ENCODE data around the gene VTI1A. TPM values are rescaled to one million over a fixed set of nuclear protein-coding genes. Genes with fewer than 3 reads are reported as not detected.

The VTI1A gene
- total and polyA plus RNA-seq, 2 of the 13 experiments (the other 11 are each of a cell fraction or from before 2014, with no cell fraction given) = 11.7 to 32.7 TPM

DNA sequence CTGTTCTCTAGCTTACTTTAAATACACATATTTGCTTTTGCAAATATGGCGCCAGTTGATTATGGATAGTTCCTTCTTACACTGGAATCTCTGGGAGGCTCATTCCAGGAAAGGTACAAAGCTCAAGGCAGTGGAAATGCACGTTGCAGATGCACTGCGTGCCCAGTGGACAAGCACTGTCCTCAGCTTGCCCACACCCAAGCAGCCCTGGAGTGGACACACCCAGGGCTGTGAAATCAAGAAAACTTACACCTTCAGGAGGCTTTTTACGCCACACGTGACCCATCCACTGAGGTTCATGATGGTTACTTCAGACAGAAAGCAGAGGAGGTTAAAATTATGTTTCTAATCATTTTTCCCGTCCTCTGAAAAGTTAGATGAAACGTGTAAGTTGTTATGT lies 248.5 kb downstream of the VTI1A start (continued):
- TF ChIP-seq PRPF4 (IDR thresholded peaks at IDR 0.05; ENCODE audit: low read depth, low read length, poor library complexity, severe bottlenecking) = no peak
- 0 out of 2 replicates have a peak, but pooled peaks have one; percentile 38 for TF ChIP-seq TCF7 (IDR thresholded peaks at IDR 0.05; ENCODE audit: low read depth)
- TF ChIP-seq, protein P1, sequence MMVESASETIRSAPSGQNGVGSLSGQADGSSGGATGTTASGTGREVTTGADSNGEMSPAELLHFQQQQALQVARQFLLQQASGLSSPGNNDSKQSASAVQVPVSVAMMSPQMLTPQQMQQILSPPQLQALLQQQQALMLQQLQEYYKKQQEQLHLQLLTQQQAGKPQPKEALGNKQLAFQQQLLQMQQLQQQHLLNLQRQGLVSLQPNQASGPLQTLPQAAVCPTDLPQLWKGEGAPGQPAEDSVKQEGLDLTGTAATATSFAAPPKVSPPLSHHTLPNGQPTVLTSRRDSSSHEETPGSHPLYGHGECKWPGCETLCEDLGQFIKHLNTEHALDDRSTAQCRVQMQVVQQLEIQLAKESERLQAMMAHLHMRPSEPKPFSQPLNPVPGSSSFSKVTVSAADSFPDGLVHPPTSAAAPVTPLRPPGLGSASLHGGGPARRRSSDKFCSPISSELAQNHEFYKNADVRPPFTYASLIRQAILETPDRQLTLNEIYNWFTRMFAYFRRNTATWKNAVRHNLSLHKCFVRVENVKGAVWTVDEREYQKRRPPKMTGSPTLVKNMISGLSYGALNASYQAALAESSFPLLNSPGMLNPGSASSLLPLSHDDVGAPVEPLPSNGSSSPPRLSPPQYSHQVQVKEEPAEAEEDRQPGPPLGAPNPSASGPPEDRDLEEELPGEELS (CRISPR knock-in tag; IDR thresholded peaks at IDR 0.05) = peak; percentile 83
- no peak for TF ChIP-seq YEATS2 (CRISPR knock-in tag; IDR thresholded peaks at IDR 0.05; ENCODE audit: borderline replicate concordance)
- TF ChIP-seq ZNF773 (CRISPR knock-in tag; IDR thresholded peaks at IDR 0.05; ENCODE audit: borderline replicate concordance) = no peak
- TF ChIP-seq, protein P2, sequence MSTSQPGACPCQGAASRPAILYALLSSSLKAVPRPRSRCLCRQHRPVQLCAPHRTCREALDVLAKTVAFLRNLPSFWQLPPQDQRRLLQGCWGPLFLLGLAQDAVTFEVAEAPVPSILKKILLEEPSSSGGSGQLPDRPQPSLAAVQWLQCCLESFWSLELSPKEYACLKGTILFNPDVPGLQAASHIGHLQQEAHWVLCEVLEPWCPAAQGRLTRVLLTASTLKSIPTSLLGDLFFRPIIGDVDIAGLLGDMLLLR (CRISPR knock-in tag; IDR thresholded peaks at IDR 0.05) = no peak
- no peak for TF ChIP-seq TSC22D2 (CRISPR knock-in tag; IDR thresholded peaks at IDR 0.05; ENCODE audit: borderline replicate concordance)
- TF ChIP-seq, protein P3, sequence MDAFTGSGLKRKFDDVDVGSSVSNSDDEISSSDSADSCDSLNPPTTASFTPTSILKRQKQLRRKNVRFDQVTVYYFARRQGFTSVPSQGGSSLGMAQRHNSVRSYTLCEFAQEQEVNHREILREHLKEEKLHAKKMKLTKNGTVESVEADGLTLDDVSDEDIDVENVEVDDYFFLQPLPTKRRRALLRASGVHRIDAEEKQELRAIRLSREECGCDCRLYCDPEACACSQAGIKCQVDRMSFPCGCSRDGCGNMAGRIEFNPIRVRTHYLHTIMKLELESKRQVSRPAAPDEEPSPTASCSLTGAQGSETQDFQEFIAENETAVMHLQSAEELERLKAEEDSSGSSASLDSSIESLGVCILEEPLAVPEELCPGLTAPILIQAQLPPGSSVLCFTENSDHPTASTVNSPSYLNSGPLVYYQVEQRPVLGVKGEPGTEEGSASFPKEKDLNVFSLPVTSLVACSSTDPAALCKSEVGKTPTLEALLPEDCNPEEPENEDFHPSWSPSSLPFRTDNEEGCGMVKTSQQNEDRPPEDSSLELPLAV (CRISPR knock-in tag; conservative IDR thresholded peaks at IDR 0.05; ENCODE audit: low read depth) = no peak
- TF ChIP-seq, protein P4, sequence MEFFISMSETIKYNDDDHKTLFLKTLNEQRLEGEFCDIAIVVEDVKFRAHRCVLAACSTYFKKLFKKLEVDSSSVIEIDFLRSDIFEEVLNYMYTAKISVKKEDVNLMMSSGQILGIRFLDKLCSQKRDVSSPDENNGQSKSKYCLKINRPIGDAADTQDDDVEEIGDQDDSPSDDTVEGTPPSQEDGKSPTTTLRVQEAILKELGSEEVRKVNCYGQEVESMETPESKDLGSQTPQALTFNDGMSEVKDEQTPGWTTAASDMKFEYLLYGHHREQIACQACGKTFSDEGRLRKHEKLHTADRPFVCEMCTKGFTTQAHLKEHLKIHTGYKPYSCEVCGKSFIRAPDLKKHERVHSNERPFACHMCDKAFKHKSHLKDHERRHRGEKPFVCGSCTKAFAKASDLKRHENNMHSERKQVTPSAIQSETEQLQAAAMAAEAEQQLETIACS (CRISPR knock-in tag; IDR thresholded peaks at IDR 0.05) = no peak
- peak; percentile 77; the same call in 1 of the 2 replicates for TF ChIP-seq REPIN1 (CRISPR knock-in tag; IDR thresholded peaks at IDR 0.05; ENCODE audit: borderline replicate concordance, low read depth)
- TF ChIP-seq SYNCRIP (IDR thresholded peaks at IDR 0.05; ENCODE audit: insufficient read depth, low read depth, low read length) = no peak
- TF ChIP-seq, protein P5, sequence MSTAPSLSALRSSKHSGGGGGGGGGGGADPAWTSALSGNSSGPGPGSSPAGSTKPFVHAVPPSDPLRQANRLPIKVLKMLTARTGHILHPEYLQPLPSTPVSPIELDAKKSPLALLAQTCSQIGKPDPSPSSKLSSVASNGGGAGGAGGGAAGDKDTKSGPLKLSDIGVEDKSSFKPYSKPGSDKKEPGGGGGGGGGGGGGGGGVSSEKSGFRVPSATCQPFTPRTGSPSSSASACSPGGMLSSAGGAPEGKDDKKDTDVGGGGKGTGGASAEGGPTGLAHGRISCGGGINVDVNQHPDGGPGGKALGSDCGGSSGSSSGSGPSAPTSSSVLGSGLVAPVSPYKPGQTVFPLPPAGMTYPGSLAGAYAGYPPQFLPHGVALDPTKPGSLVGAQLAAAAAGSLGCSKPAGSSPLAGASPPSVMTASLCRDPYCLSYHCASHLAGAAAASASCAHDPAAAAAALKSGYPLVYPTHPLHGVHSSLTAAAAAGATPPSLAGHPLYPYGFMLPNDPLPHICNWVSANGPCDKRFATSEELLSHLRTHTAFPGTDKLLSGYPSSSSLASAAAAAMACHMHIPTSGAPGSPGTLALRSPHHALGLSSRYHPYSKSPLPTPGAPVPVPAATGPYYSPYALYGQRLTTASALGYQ (CRISPR knock-in tag; IDR thresholded peaks at IDR 0.05) = no peak
- peak; percentile 77; the same call in 1 of the 2 replicates for TF ChIP-seq ZNF331 (CRISPR knock-in tag; IDR thresholded peaks at IDR 0.05)
- no peak for TF ChIP-seq ZNF816 (CRISPR knock-in tag; IDR thresholded peaks at IDR 0.05; ENCODE audit: borderline replicate concordance)
- no peak for TF ChIP-seq CBFB (CRISPR knock-in tag; IDR thresholded peaks at IDR 0.05)
- peak; percentile 73; the same call in 1 of the 2 replicates for TF ChIP-seq ZMYM3 (CRISPR knock-in tag; IDR thresholded peaks at IDR 0.05)
- TF ChIP-seq ZBTB38 (CRISPR knock-in tag; IDR thresholded peaks at IDR 0.05) = peak; percentile 88
- TF ChIP-seq, protein P6, sequence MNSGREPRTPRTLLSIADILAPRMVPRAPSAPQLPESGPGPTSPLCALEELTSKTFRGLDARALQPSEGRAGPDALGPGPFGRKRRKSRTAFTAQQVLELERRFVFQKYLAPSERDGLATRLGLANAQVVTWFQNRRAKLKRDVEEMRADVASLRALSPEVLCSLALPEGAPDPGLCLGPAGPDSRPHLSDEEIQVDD (CRISPR knock-in tag; IDR thresholded peaks at IDR 0.05; ENCODE audit: borderline replicate concordance) = no peak
- no peak for TF ChIP-seq AKAP8 (CRISPR knock-in tag; IDR thresholded peaks at IDR 0.05)

Data from HepG2 (cell line).